ENCODE measurements around the gene PLEKHA7. TPM values are rescaled to one million over a fixed set of nuclear protein-coding genes. Genes with fewer than 3 reads are reported as not detected.

PLEKHA7 gene
- total and polyA plus RNA-seq, 2 of the 4 experiments (the other 2 are of a cell fraction) = 0.12 TPM; not detected in 1

GRCh38 chr11:16794047-16794818, 220.0 kb downstream of the PLEKHA7 start:
- Histone ChIP-seq H3K14ac (replicated peaks; ENCODE audit: low read depth, low read length) (no peak overlapping the region), H2BK20ac (ENCODE audit: low read depth, low read length) (no peak overlapping the region), H3K56ac (ENCODE audit: extremely low read depth, insufficient read depth, low read length) (no peak overlapping the region), H3K9me3 (ENCODE audit: control insufficient read depth, insufficient read depth, low read length) (no peaks in the 10 kb centered on the region), H4K91ac (ENCODE audit: insufficient read depth, low read depth, low read length) (no peak overlapping the region), H3K4ac (ENCODE audit: low read depth, low read length) (no peak overlapping the region), H3K27me3 (ENCODE audit: control insufficient read depth, insufficient read depth, low read length) (peaks cover 2% of the 10 kb centered on the region), H3K18ac (ENCODE audit: low read depth, low read length) (no peak overlapping the region), H4K20me1 (ENCODE audit: insufficient read depth, low read length) (no peaks in the 10 kb centered on the region), H3K79me1 (ENCODE audit: low read depth in 1 of 2, low read length in 2 of 2) (no peaks in the 10 kb centered on the region), H3K4me2 (ENCODE audit: low read depth, low read length) (no peak overlapping the region), H4K8ac (ENCODE audit: low read depth in 2 of 2, low read length in 2 of 2) (no peak overlapping the region), H2BK120ac (ENCODE audit: low read depth, low read length) (no peak overlapping the region; the same call in 1 of the 2 replicates), H3K23ac (ENCODE audit: low read depth, low read length) (no peak overlapping the region), H3K4me3 (ENCODE audit: insufficient read depth, low read depth, low read length) (no peak overlapping the region), H3K9me1 (ENCODE audit: insufficient read depth, low read length) (peaks cover 7% of the 10 kb centered on the region), H2AK9ac (replicated peaks; ENCODE audit: low read depth, low read length, poor library complexity) (no peak overlapping the region), H3K4me1 (ENCODE audit: control insufficient read depth, insufficient read depth, low read length) (peaks cover 6% of the 10 kb centered on the region), H4K5ac (ENCODE audit: low read depth, low read length) (no peak overlapping the region), H3K27ac (ENCODE audit: insufficient read depth, low read length) (no peak overlapping the region), H2AFZ (replicated peaks; ENCODE audit: low read length, poor library complexity) (no peak overlapping the region), H2BK5ac (ENCODE audit: low read depth, low read length, poor library complexity, severe bottlenecking) (no peak overlapping the region), H2AK5ac (ENCODE audit: low read depth, low read length) (no peak overlapping the region), H2BK15ac (ENCODE audit: low read depth, low read length) (no peak overlapping the region), H3K9ac (ENCODE audit: low read depth, low read length) (no peak overlapping the region), H3K36me3 (ENCODE audit: control insufficient read depth, insufficient read depth, low read length) (no peaks in the 10 kb centered on the region)
- WGBS, 2 experiments (ENCODE audit: extremely low coverage in 2 of 2, insufficient read length in 1 of 2) = 93% methylated on average over 5 of the region's 17 CpGs; no CpG with 5 or more reads in 1 of the 2 experiments
- intact Hi-C loops (cut with micrococcal nuclease) (no loop called here), in situ Hi-C loops (cut with MboI; ENCODE audit: low sequenced_read_pairs) (no loop called here), dilution Hi-C loops (cut with HindIII; ENCODE audit: low sequenced_read_pairs, unreplicated experiment) (no loop called here)
- ATAC-seq (ENCODE audit: low read depth) = no peak
- TF ChIP-seq BHLHE40 (IDR thresholded peaks at IDR 0.05; ENCODE audit: low read depth, low read length) (no peak), MAFK (IDR thresholded peaks at IDR 0.05; ENCODE audit: low read depth, low read length) (no peak)
- POLR2A ChIA-PET (ENCODE audit: unreplicated experiment) = no interaction called here
- DNase-seq = no peak
- no TSS peak for BruUV-seq (replicated peaks)
- CTCF ChIA-PET = no interaction called here
